Cerebellar cortex (tissue), 1 donor: ENCODE results near the gene PLCG2.

Experiments
- DNase-seq: peaks from one replicate; pipeline ENCODE4 v3.0.0-alpha.2; 2015; ENCODE audit warnings: low spot score

PLCG2 gene

DNA sequence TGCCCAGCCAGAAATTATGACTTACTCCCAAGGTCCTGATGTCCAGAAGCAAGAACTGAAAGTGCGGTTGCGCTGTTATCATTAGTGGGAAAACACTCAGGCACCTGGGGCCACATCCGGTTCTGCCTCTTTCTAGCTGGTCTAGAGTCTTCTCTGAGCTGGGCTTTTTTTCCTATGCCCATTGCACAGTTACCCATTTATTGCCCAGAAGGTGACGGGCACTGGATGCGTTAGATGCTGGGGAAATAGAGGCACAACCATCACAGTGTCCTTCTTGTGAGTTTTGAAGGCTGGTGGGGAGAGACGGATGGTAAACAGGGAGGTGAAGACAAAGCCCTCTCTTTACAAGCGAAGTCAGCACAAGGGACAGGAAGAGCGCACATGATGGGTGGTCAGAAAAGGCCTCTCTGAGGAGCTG, 37.7 kb downstream of the PLCG2 start:
- no peak for DNase-seq

DNA sequence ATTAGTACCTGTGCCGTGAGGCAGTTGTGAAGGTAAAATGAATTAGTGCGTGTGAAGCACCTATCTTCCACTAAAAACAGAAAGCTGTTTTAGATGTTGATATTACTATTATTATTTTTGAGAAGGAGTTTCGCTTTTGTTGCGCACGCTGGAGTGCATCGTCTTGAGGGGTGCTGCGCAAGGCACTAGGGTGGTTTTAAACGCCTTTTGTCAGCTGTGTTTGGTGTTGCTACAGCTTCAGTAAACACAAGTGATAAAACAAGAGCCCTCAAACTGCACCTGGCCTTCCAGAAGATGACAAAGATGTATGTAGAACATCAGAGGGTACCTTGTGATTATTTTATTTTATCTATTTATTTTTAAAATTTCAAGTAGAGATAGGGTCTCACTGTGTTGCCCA, 38.2 kb downstream of the PLCG2 start:
- no peak for DNase-seq

DNA sequence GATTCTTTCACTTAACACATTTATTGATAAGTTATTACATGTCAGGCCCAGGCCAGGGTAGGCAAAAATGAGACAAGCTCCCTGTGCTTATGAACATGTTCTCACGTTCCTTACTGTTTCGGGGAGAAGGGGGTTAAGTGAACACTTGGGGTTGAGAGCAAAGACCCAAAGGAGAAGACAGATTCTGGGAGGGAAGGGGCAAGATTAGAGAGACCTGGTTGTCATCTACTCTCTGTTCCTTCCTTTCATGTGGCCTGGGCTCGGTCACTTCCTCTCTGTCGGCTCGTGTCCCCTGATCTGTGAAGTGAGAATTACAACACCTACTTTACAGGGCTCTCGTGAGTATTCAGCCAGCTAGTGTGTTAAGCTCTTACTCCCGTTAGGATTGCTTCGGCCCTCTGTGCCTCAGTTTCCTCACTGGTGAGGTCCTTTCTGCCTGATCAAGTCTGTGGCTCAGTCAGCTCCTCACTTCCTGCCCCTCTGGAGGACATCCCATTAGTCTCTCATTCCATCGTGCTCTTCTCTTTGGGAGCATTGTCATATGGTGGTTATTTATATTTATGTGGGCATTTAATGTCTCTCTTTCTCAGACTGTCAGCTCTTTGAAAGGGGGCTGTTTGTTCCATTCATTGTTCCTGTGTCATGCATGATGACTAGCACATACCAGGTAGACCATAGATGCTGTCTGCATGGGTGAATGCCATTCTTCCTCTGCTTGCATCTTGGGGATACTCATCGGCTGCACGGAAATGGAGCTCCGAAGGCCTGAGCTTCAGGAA, 38.9 kb downstream of the PLCG2 start:
- no peak for DNase-seq

DNA sequence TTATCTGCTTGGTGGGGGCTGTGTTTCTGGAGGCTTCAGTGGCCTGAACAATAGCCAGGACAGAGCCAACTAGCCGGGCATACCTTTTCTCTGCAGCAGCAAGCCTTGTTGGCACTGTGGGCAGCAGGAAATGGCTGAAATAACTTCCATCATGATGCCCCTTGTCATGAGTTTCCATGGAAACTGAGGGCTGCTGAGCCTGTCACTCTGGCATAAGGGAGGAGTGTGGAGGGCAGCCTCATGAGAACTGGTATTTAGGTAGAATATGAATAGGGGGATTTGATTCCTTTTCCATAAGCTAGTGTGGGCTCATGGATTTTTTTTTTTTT, 39.4 kb downstream of the PLCG2 start:
- DNase-seq, result no peak

DNA sequence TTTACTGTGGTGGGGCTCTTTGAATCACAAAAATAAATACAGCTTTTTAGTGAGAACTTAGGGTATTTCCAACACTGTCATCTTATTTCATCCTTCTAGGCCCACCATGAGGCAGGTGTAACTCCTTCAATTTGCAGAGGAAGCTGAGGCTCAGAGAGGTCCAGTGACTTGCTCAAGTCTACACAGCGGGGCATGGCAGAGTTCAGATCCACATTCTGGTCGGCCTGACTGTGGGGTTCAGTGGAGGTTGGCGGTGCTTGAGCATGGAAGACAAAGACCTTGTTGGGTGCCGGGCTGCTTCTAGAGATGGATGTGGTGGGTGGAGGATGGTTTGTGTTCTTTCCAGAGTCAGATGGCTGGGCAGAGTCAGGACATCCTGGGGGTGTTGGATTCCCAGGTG, 39.8 kb downstream of the PLCG2 start:
- no peak for DNase-seq

DNA sequence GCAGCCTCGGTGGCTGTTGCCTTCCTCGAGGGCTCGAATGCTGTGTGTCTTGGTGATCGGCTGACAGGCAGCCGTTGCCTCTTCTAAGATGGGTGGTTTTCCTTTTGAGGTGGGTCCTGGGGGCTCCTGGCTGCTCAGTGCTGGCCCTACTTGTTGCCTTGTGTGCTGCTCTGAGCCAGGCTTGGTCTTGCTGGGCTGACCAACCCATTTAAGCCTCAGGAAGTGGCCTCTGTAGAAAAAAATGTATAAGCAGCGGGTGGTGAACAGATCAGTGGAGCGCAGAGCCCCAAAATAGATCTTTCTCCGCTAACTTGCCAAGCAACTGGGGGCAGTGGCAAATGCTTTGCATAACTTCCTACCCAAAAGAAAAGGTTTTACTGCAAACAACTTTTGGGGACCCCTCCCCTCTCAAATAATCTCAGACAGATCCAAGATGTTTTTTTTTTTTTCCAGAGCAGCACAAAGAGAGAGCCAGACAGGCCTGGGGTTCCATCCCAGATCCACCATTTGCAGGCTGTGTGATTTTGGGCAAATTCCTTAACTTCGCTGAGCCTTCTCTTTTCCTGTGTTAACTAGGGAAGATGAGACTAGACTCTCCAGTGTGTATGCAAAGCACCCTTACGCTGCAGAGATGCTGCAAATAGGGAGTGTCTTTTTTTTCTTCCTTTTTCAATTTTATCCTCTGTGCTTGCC, 42.5 kb downstream of the PLCG2 start:
- DNase-seq, result no peak

DNA sequence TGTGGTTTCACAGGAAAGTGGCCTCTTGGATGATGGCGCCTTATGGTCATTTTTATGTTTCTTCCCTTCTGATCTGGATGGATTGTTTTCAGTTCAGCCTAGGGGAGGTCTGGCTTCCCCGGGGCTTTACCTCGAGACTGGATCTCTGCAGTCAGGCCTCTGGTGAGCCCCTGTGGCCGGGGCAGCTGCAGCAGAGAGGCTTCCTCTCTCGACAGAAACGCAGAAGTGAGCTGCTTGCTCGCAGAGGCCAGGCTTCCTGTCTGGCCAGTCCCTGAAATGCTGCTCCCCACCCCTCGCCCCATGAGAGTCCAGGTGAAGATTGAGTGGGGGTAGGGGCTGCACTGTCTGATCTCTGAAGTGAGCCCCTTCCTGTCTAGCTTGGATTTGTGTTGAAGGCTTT, 44.0 kb downstream of the PLCG2 start:
- no peak for DNase-seq

DNA sequence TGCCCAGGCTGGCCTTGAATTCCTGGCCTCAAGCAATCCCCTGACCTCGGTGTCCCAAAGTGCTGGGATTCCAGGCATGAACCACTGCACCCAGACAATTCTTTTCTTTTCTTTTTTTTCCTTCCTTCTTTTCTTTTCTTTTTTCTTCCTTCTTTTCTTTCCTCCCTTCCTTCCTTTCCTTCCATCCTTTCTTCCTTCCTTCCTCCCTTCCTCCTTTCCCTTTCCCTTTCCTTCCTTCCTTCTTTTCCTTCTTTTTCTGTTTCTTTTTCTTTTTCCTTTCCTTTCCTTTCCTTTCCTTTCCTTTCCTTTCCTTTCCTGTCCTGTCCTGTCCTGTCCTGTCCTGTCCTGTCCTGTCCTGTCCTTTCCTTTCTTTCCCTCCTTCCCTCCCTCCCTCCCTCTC, 44.6 kb downstream of the PLCG2 start:
- no peak for DNase-seq

DNA sequence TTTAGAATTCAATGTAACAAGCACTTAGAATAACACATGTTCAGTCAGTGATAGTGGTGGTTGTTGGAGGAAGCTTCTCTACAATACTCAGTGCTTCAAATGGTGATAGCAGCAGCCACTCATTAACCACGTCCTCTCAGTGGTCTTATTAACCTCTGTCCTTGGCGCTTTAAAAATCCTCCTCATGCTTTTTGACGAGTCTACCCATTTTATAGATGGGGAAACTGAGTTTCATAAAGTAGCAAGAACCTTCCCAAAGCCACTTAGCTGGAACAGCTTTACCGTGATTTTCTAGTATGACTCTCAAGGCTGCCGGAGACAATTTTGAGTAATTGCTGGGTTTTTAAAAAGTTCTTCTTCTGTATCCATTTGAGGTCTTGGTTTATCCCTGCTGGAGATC, 47.4 kb downstream of the PLCG2 start:
- no peak for DNase-seq

DNA sequence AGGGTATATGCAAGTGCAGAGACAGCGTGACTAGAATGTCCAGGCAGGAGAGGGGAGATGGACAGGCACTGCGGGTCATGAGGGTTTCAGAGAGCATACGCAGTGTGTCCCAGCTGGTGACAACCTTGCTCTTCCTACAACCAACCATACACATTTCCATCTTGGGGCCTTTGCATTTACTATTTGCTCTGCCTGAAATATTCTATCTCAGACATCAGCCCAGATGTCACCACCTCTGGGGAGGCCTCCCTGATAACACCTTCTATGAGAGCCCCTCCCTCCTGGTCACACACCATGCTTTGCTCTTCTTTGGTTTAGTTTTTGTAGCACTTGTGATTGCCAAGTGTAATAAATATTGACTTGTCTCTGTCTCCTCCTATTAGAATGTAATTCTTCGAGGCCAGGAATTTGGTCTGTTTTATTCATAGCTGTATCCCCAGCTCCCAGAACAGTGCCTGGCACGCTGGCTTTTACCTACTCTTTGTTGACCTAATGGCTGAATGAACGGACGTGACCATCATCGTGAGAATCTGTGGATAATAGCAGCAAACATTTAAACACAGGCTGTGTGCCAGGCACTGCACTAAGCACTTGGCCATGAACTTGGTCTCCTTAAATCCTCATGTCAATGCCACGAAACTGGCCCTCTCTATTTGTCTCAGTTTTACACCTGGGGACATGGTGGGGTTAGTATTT, 51.9 kb downstream of the PLCG2 start:
- no peak for DNase-seq

DNA sequence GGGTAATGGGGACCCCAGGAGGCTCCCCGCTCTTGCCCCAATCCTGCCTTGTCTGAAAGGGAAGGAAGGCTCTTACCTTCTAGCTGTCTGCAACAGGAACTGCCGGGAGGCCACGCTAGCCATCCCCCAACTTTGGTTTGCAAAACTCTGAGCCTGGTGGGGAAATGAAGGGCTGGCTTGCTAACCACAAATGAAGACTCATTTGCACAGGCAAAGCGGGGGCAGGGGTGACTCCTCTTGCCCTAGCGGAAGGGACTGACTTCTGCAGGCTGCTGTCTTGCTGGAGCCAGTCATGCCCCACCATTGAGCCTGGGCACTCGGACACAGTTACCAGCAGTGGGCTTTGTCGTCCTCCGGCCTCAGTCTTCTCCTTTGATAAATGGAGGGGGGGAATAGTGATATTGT, 52.6 kb downstream of the PLCG2 start:
- DNase-seq, result no peak

DNA sequence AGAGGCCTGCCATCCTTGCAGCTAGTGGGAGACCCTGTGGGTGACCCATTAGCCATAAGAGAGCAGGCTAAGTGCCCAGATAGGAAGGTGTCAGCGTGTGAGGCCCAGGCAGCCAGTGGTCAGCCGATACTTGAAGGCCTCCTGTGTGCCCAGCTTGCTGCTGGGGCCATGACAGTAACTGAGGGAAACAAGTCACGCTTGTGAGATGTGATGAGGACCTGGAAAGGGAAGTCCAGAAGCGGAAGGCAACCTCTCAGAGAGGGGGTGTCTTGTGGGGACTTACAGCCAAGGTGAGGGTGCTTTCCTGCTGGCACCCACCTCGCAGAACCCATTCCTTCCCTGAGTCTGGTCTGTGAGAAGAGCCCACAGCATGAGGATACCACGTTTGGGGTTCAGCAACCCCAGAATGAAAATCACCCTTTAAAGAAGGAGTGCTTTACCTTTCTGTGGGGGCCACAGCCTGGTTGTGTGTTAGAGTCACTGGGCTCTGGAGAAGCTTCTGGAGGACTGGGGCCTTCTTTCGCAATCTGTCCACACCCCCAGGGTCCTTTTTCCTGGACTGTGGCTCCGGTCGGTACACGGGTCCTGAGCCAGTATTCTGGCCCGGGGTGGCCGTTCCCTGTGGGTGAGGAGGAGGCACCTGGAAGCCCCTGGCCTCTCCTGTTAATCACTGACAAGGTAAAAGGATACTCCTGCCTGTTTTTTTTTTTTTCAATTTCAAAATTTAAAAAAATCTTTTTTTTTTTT, 53.9 kb downstream of the PLCG2 start:
- DNase-seq, result no peak

DNA sequence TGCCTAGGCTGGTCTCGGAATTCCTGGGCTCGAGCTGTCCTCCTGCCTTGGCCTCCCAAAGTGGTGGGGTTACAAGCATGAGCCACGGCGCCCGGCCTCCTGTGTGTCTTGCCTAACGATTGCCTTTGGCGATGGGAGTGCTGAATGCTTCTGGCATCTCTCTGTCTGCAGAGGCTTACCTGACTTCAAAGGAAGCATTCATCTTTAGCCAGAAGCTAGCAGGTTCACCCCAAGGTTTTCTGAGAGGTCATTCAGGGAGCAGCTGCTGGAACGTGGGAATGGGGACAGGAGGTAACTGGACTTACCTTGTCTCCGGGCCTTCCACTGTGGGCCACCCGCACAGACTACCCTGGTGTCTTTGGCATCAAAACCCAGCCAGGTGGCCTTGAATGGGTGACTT, 54.7 kb downstream of the PLCG2 start:
- no peak for DNase-seq

DNA sequence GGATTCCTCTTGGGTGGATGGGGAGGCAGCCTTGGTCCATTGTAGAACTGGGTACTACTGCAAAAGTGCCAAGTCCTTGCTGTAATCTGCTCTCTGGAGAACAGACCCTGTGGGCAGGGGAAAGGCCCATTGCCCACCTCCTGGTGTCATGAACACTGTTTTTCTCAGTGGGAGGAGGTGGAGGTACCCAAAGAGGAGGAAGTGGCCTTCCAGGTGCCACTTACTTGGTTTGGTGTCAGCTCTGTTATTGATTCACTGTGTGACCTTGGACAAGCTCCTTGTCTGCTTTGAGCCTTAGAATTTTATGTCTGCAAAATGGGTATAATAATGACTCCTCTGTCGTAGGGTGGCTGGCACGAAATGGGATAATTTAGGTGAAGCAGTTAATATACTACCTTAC, 55.8 kb downstream of the PLCG2 start:
- no peak for DNase-seq

DNA sequence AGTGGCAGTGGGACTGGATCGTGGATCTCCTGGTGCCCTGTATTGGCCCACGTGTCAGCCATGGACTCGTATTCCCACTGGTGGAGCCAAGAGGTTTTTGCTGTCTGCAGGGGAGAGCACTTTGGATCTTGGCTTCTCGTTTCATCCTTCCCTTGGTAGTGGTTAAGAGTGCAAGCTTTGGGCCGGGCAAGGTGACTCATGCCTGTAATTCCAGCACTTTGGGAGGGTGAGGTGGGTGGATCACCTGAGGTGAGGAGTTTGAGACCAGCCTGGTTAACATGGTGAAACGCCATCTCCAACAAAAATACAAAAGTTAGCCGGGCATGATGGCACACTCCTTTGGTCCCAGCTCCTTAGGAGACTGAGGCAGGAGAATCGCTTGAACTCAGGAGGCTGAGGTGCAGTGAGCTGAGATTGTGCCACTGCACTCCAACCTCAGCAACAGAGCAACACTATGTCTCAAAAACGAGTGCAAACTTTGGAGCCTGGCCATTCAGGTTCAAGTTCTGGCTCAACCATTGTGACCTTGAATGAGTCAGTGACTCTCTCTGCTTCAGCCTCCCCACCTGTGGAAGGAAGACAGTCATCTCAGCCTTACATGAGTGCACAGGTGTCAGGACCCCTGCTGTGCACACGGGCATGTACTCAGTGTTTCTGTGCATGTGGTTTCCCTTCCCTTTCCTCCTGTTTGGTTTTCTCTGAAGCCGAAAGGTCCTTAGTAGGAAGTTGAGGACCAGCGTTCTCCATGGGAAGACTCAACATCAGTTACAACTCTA, 57.4 kb downstream of the PLCG2 start:
- no peak for DNase-seq

DNA sequence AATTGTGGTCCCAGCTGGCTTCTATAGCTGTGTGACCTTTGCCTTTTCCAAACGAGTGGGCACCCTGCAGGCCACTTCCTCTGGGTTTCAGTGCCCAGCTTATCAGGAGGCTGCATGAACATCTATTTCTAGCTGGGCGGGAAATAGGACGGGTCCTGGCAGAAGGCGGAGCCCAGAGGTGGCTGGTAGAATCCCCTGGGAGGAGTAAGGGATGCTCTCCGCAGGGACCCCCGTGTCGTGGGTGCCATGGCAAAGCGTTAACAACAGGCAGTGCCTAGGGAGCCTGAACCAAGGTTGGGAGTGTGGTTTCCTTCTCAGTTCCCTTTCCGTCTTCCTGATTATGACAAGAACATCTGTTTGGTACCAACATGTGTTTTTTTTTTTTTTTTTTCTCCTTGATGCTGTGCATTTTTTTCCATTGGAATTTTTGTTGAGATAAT, 58.2 kb downstream of the PLCG2 start:
- DNase-seq, result no peak

DNA sequence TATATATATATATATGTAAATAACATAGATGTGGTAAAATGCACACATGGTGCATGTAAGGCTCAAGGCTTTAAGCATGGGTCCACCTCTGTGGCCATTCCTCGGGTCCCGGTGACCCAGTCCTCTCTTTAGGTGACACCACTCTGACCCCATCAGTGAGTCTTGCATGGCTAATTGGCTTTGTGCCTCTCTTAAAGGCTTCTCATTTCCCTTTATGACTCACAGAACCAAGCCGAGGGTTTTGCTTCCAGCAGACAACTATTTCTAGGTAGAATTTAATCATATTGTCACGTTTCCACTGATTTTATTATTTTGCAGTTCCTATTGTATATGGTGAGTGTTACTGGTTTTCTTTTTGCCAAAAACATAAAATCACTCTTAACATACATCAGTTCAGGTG, 59.7 kb downstream of the PLCG2 start:
- no peak for DNase-seq

DNA sequence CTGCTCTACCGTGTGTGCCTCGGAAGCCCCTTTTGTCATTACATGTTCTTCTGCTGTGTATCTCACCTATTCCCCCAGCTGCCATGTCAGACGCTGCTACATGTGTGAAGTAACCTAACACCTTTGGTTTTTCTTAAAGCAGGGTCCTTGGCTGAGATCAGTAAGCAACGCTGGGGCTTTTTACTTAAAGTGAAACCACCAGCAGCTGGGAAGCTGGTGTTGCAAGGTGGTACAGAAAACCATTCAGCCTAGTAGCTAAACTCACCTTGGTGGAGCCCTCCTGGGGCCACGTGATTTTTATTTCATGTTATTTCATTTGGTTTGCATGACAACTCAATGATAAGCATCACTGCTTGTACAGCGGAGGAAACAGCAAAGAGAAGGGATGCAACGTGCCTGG, 62.6 kb downstream of the PLCG2 start:
- no peak for DNase-seq

DNA sequence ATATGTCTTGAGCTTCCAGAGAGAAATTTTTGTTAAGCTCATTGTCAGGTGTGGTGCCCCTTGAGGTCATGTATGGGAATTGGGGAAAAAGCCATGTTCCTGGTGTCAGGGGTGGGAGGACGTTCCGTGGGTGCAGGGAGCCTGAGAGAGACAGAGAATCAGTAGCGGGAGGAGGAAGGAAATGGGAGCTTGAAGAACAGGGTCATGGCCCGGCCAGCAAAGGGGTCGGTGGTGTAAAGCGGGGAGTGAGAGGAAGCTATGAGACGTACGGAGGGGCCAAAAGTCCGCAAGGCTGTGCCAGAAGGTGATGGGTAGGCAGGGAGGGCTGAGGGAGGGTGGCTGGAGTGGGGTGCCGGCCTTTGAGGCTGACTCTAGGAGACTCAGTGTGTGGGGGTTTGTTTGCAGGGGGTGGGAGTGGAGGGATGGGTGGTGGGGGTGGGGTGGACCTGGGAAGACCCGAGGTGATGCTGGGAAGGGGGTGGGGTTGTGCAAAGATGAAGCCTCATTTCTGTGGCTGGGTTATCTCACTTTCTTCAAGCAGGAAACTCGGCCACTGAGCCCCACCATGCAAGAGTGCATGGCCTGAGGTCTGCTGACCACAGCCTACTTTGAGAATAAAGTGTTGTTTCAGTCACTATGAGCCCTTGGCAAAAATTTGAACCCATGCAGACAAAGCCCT, 63.6 kb downstream of the PLCG2 start:
- DNase-seq, result no peak

DNA sequence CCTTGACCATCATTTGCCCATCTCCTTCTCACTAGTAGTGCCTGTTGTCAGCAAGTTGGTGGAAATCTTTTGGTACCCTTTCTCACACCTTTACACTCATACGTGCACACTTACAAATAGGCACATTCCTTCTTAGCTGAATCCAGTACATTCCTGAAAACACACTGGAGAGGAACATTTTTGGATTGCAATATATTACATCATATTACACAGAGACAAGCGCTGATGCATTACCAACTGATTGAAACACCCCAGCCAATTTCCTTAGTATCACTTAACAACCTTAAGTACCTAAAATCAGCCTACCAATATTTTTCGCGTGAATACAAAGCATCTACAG, 64.1 kb downstream of the PLCG2 start:
- no peak for DNase-seq

DNA sequence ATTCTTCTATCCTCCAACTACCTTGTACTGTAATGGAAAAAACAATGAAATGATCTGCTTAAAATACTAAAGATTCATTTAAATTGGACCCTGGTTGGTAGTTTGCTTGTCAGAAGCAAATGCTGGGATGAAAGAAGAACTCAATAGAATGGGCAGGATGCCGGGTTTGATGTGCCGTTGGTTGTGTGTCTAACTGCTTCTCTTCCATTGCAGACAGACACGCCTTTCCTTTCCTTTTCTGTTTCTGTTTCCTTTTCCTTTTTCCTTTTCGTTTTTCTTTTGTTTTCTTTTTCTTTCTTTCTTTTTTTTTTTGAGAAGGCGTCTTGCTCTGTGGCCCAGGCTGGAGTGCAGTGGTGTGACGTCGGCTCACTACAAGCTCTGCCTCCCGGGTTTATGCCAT, 64.6 kb downstream of the PLCG2 start:
- DNase-seq, result no peak
